COLO829 (cell line): Measurements from ENCODE around the gene NRROS.

Experiments used
- DNase-seq: peaks from one replicate; pipeline ENCODE4 v3.0.0; 2012; ENCODE audit warnings: low spot score

The NRROS gene

DNA sequence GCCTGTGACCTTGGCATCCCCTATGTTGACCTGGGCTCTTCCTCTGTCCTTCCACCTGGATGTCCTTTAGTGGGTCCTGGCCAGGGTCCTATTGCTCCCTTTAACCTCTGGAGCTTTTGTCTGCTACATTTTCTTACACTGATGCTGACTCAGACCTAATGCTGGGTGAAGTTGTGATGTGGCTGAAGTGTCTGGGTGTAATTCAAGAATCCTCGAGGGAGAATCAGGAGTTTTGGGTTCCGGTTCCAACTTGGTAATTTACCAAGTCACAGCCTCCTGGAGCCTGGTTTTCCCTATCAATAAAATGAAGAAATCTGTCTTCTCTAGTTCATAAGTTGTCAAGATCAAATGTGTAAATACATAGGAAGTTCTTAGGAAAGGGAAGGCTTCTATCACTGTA is 46.9 kb downstream of the NRROS start:
- DNase-seq: no peak

- DNase-seq: peak; percentile 48
Measured at GRCh38 chr3:196688349-196688748, 48.9 kb downstream of the NRROS start.

DNA sequence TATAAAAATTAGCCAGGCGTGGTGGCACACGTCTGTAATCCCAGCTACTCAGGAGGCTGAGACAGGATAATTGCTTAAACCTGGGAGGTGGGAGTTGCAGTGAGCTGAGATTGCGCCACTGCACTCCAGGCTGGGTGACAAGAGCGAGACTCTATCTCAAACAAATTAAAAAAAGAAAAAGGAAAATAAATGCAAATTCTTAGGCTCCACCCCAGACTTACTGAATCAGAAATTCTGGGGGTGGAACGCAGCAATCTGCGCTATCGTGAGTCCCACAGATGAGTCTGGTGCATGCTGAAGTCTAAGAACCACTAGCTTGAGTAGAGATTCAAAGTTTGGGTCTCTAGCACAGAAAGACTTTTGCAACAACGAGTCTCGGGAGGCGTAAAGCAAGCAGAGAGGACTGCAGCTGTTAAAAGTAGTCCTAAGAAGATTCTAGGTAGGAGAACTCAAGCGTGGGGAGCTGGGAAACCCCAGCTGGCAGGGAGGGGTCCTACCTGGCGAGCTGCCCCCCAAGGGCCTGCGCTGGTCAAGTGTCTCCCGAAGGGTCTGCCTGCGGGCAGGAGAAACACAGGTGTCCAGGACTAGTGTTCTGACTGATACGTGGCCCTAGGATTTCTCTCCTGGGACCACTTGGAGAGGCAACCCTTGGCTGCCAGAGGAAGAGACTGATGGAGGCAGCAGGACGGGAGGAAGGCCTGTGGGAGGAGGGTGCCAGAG is 50.6 kb downstream of the NRROS start:
- no peak for DNase-seq

GRCh38 chr3:196691386-196691785 is 51.9 kb downstream of the NRROS start:
- DNase-seq: no peak

DNA sequence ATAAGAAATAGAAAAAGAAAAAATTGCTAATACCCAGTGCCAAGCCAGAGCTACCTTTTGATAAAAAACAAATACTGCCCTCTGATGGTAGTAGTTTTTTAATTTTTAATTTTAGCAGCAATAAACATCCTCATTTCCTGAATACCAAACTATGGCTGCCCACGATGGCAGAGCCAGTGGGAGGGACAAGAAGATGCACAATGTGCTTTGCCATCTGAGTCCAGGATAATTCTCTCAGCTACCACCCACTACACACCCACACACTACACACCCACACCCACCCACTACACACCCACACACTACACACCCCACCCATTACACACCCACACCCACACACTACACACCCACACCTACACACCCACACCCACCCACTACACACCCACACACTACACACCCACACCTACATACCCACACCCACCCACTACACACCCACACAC is 54.7 kb downstream of the NRROS start:
- peak; percentile 63 for DNase-seq

- no peak for DNase-seq
Measured at GRCh38 chr3:196694941-196695848, 55.7 kb downstream of the NRROS start.

DNA sequence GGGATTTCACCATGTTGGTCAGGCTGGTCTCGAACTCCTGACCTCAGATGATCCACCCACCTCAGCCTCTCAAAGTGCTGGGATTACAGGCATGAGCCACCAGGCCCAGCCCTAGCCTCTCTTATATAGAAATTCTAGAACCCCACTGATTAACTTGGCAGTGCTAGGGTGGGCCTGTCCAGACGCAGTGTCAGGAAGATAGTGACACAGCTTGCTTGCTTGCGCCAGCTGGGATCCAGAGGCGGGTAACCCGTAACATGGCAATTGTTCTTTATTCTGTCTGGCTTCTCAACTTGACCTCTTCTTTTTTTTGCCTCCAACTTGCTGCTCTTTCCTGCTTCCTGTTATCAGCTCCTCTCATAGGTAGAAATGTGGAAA is 56.3 kb downstream of the NRROS start:
- no peak for DNase-seq

- DNase-seq: no peak
Measured at GRCh38 chr3:196697270-196697669, 57.8 kb downstream of the NRROS start.

GRCh38 chr3:196699749-196700148 is 60.3 kb downstream of the NRROS start:
- DNase-seq: no peak

- no peak for DNase-seq
Measured at GRCh38 chr3:196700801-196701200, 61.3 kb downstream of the NRROS start.

- DNase-seq: no peak
Measured at GRCh38 chr3:196706327-196706726, 66.8 kb downstream of the NRROS start.

- no peak for DNase-seq
Measured at GRCh38 chr3:196706731-196707130, 67.2 kb downstream of the NRROS start.

DNA sequence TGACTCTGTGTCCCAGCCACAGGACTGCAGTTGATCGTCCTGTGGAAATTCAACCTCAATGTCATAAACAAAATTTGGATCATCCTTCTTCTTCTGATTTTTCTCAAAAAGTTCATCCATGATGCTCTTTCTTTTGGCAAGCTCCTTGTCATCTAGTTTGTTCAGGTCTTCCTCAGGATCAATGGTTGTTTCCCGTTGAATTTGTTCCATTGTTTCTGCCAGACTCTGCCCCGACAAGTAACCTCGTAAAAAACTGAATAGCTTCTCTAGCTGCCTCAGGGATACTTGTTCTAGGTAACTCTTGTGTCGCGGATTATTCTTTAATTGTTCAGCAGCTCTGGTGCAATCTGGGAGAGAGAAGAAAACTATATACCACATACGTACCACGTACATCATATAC is 68.1 kb downstream of the NRROS start:
- DNase-seq: no peak

GRCh38 chr3:196708467-196708866 is 69.0 kb downstream of the NRROS start:
- DNase-seq: no peak
